Caco-2 (cell line): ENCODE data around the gene PNLIPRP3. TPM values are rescaled to one million over a fixed set of nuclear protein-coding genes. Genes with fewer than 3 reads are reported as not detected.

Experiments used
- BruUV-seq: library from RNA; stranded (reverse); fragments of 400-500 nt; replicated peaks from 2 replicates; lab custom pipeline; 2021; lab: Mats Ljungman, UMichigan
- CTCF ChIA-PET: fragments of 300-600 bp; sonication (Branson Sonifier 250); formaldehyde crosslinking; loops from one replicate; lab custom pipeline; 2022; ENCODE audit warnings: antibody characterized with exemption; lab: Charles Lee
- POLR2A ChIA-PET: fragments of 300-600 bp; sonication (Branson Sonifier 250); formaldehyde crosslinking; loops from one replicate; lab custom pipeline; 2022; ENCODE audit warnings: antibody characterized with exemption; lab: Charles Lee
- DNase-seq, 2 experiments: peaks; one replicate each; pipeline versions ENCODE4 v3.0.0 to v3.0.0-alpha.2; 2020 to 2022
- H3K27me3 ChIP-seq: replicated peaks from 2 replicates; pipeline ENCODE4 v1.6.0; 2011; ENCODE audit warnings: low read length; ENCODE audit not compliant: control insufficient read depth, insufficient read depth
- H3K36me3 ChIP-seq: 2 replicates; pipeline ENCODE4 v1.5.1; 2011; ENCODE audit warnings: low read length; ENCODE audit not compliant: control insufficient read depth, insufficient read depth
- H3K4me1 ChIP-seq: fragments of 250-450 bp; sonication (Bioruptor Pico); 2 replicates; pipeline ENCODE4 v1.5.1; 2020; ENCODE audit warnings: mild to moderate bottlenecking
- H3K4me3 ChIP-seq: 2 replicates; pipeline ENCODE4 v1.5.1; 2011; ENCODE audit warnings: low read depth, mild to moderate bottlenecking, control low read depth, low read length
- H3K9me3 ChIP-seq: fragments of 250-450 bp; sonication (Bioruptor Pico); 2 replicates; pipeline ENCODE4 v1.5.1; 2020; ENCODE audit warnings: mild to moderate bottlenecking, moderate library complexity
- H3K27ac Mint-ChIP-seq: one replicate; pipeline ENCODE4 v1.8.0; 2022; ENCODE audit warnings: mixed read lengths; ENCODE audit not compliant: unreplicated experiment
- H3K27me3 Mint-ChIP-seq: one replicate; pipeline ENCODE4 v1.8.0; 2022; ENCODE audit warnings: mixed read lengths; ENCODE audit not compliant: insufficient read depth, unreplicated experiment
- H3K36me3 Mint-ChIP-seq: one replicate; pipeline ENCODE4 v1.8.0; 2022; ENCODE audit warnings: mild to moderate bottlenecking, mixed read lengths; ENCODE audit not compliant: insufficient read depth, unreplicated experiment
- H3K4me1 Mint-ChIP-seq: one replicate; pipeline ENCODE4 v1.8.0; 2022; ENCODE audit warnings: low read depth, mixed read lengths; ENCODE audit not compliant: unreplicated experiment
- H3K4me3 Mint-ChIP-seq: one replicate; pipeline ENCODE4 v1.8.0; 2022; ENCODE audit warnings: mild to moderate bottlenecking, moderate library complexity, mixed read lengths; ENCODE audit not compliant: unreplicated experiment
- H3K9me3 Mint-ChIP-seq: one replicate; pipeline ENCODE4 v1.8.0; 2022; ENCODE audit warnings: mixed read lengths; ENCODE audit not compliant: unreplicated experiment
- CTCF ChIP-seq, 2 experiments: fragments of 200-600 bp in 1 of 2; IDR thresholded peaks; 1 replicate in 1 of 2; 2 replicates in 1 of 2; pipeline versions ENCODE4 v1.5.1 to v1.8.0; 2011 to 2022; ENCODE audit warnings: antibody characterized with exemption in 1 of 2, control low read depth in 1 of 2, inconsistent platforms in 1 of 2, low read depth in 1 of 2, low read length in 1 of 2, mild to moderate bottlenecking in 1 of 2, moderate library complexity in 1 of 2; ENCODE audit not compliant: insufficient read depth in 1 of 2, severe bottlenecking in 1 of 2, unreplicated experiment in 1 of 2
- intact Hi-C: fragments of 100-400 bp; cut with micrococcal nuclease; formaldehyde crosslinking; loops from one replicate; pipeline ENCODE4 v1.10.0; 2022; ENCODE audit not compliant: unreplicated experiment
- total RNA-seq: library from RNA; stranded (reverse); gene quantifications from 2 replicates; pipeline ENCODE4 v1.2.3, GENCODE V29; 2022

The PNLIPRP3 gene
- total RNA-seq, 1 experiment from 2014 or later = not detected

- TF ChIP-seq CTCF (IDR thresholded peaks at IDR 0.05; ENCODE audit: insufficient read depth in 1 of 2, low read depth in 1 of 2, low read length in 1 of 2, severe bottlenecking in 1 of 2, unreplicated experiment in 1 of 2) = no peak
- CTCF ChIA-PET = no interaction called here
- H3K36me3 ChIP-seq = no peaks in the 10 kb centered on the region
- Mint-ChIP-seq H3K27me3 (peaks cover 23% of the 10 kb centered on the region), H3K4me1 (no peaks in the 10 kb centered on the region), H3K4me3 (no peak overlapping the region), H3K9me3 (no peaks in the 10 kb centered on the region), H3K27ac (no peak overlapping the region), H3K36me3 (no peaks in the 10 kb centered on the region)
- intact Hi-C loops = no loop called here
- H3K4me1 ChIP-seq = no peaks in the 10 kb centered on the region
- H3K27me3 ChIP-seq = no peaks in the 10 kb centered on the region
- H3K4me3 ChIP-seq = no peak overlapping the region
- H3K9me3 ChIP-seq = no peaks in the 10 kb centered on the region; the same call in 1 of the 2 replicates
- no TSS peak for BruUV-seq
- POLR2A ChIA-PET = no interaction called here
- DNase-seq = no peak
These were observed 24.2 kb downstream of the PNLIPRP3 start for GRCh38 chr10:116451711-116452337.

- H3K9me3 Mint-ChIP-seq = no peaks in the 10 kb centered on the region
- TF ChIP-seq CTCF (IDR thresholded peaks at IDR 0.05; ENCODE audit: insufficient read depth in 1 of 2, low read depth in 1 of 2, low read length in 1 of 2, severe bottlenecking in 1 of 2, unreplicated experiment in 1 of 2) = no peak
- intact Hi-C loops = no loop called here
- H3K4me1 Mint-ChIP-seq = no peaks in the 10 kb centered on the region
- Histone ChIP-seq H3K4me3 (no peak overlapping the region), H3K27me3 (no peaks in the 10 kb centered on the region), H3K9me3 (no peaks in the 10 kb centered on the region; the same call in 1 of the 2 replicates), H3K4me1 (no peaks in the 10 kb centered on the region), H3K36me3 (no peaks in the 10 kb centered on the region)
- ChIA-PET CTCF (no interaction called here), POLR2A (no interaction called here)
- no TSS peak for BruUV-seq
- DNase-seq = no peak
- peaks cover 23% of the 10 kb centered on the region for H3K27me3 Mint-ChIP-seq
- no peak overlapping the region for H3K4me3 Mint-ChIP-seq
- H3K27ac Mint-ChIP-seq = no peak overlapping the region
- H3K36me3 Mint-ChIP-seq = no peaks in the 10 kb centered on the region
These were observed 24.7 kb downstream of the PNLIPRP3 start for GRCh38 chr10:116452338-116452720.

- no peak overlapping the region for H3K27ac Mint-ChIP-seq
- intact Hi-C loops = no loop called here
- POLR2A ChIA-PET = no interaction called here
These were observed 29.8 kb downstream of the PNLIPRP3 start for GRCh38 chr10:116457488-116457887.

More at GRCh38 chr10:116457488-116457887, 29.8 kb downstream of the PNLIPRP3 start:
- no peaks in the 10 kb centered on the region for H3K9me3 Mint-ChIP-seq
- no TSS peak for BruUV-seq
- Histone ChIP-seq H3K4me1 (no peaks in the 10 kb centered on the region), H3K4me3 (no peak overlapping the region), H3K9me3 (no peaks in the 10 kb centered on the region), H3K27me3 (no peaks in the 10 kb centered on the region), H3K36me3 (no peaks in the 10 kb centered on the region)
- H3K4me1 Mint-ChIP-seq = no peaks in the 10 kb centered on the region
- no peak for TF ChIP-seq CTCF (IDR thresholded peaks at IDR 0.05; ENCODE audit: insufficient read depth in 1 of 2, low read depth in 1 of 2, low read length in 1 of 2, severe bottlenecking in 1 of 2, unreplicated experiment in 1 of 2)
- CTCF ChIA-PET = no interaction called here
- peaks cover 34% of the 10 kb centered on the region for H3K27me3 Mint-ChIP-seq
- H3K4me3 Mint-ChIP-seq = no peak overlapping the region
- no peak for DNase-seq
- H3K36me3 Mint-ChIP-seq = no peaks in the 10 kb centered on the region
